Spleen (tissue), 11 donors: Measurements from ENCODE around the gene PSPN. TPM values are rescaled to one million over a fixed set of nuclear protein-coding genes. Genes with fewer than 3 reads are reported as not detected.

Experiments used
- DNase-seq: peaks from one replicate; pipeline ENCODE4 v3.0.0-alpha.2; 2020
- H3K27ac ChIP-seq, 8 donors: fragments of 200-600 bp; sonication (generic) in 7 of 8; 1 replicate in 4 of 8; 2 replicates in 4 of 8; pipeline versions ENCODE4 v1.5.0 to v1.8.0; 2016 to 2021; ENCODE audit warnings: inconsistent platforms in 4 of 8, mild to moderate bottlenecking in 4 of 8, moderate library complexity in 1 of 8
- H3K27me3 ChIP-seq, 7 donors: fragments of 200-600 bp; sonication (generic) in 6 of 7; replicated peaks in 1 of 7; 1 replicate in 4 of 7; 2 replicates in 3 of 7; pipeline versions ENCODE4 v1.5.0 to v1.8.0; 2016 to 2021; ENCODE audit warnings: inconsistent platforms in 3 of 7, mild to moderate bottlenecking in 1 of 7
- H3K36me3 ChIP-seq, 6 donors: fragments of 200-600 bp; sonication (generic) in 5 of 6; 1 replicate in 4 of 6; 2 replicates in 2 of 6; pipeline versions ENCODE4 v1.5.0 to v1.8.0; 2016 to 2021; ENCODE audit warnings: inconsistent platforms in 2 of 6
- H3K4me1 ChIP-seq, 6 donors: fragments of 200-600 bp; sonication (generic) in 5 of 6; 1 replicate in 3 of 6; 2 replicates in 3 of 6; pipeline versions ENCODE4 v1.5.0 to v1.8.0; 2016 to 2021; ENCODE audit warnings: inconsistent platforms in 3 of 6
- H3K4me3 ChIP-seq, 8 donors: fragments of 200-600 bp; sonication (generic) in 7 of 8; 1 replicate in 4 of 8; 2 replicates in 4 of 8; pipeline versions ENCODE4 v1.5.0 to v1.8.0; 2016 to 2021; ENCODE audit warnings: inconsistent platforms in 4 of 8, mild to moderate bottlenecking in 4 of 8, moderate library complexity in 2 of 8
- H3K9me3 ChIP-seq, 8 donors: fragments of 200-600 bp; sonication (generic) in 7 of 8; 1 replicate in 4 of 8; 2 replicates in 4 of 8; pipeline versions ENCODE4 v1.5.0 to v1.8.0; 2016 to 2021; ENCODE audit warnings: inconsistent platforms in 4 of 8
- CTCF ChIP-seq, 11 experiments: fragments of 200-600 bp in 7 of 11; fragments of 450-650 bp in 4 of 11; sonication (generic) in 4 of 11; IDR thresholded peaks in 8 of 11; conservative IDR thresholded peaks in 3 of 11; 1 replicate in 7 of 11; 2 replicates in 4 of 11; pipeline versions ENCODE4 v1.4.0 to v1.8.0; 2016 to 2021; ENCODE audit warnings: antibody characterized with exemption in 11 of 11, inconsistent platforms in 4 of 11, mild to moderate bottlenecking in 1 of 11
- POLR2A ChIP-seq, 3 donors: fragments of 450-650 bp; IDR thresholded peaks; one replicate each; pipeline ENCODE4 v1.5.1; 2017; ENCODE audit warnings: antibody characterized with exemption in 3 of 3, mild to moderate bottlenecking in 1 of 3
- POLR2AphosphoS5 ChIP-seq, 3 donors: sonication (generic); formaldehyde crosslinking; IDR thresholded peaks; one replicate each; pipeline ENCODE4 v1.5.1; 2017; ENCODE audit warnings: antibody characterized with exemption in 3 of 3
- WGBS, 5 donors: extraction: QIAGEN DNeasy Blood & Tissue Kit in 3 of 5; methylation state at CpG; one replicate each; pipeline versions ENCODE4 v1.1.5 to v1.1.7; 2013 to 2018; 5-methylcytosine and 5-hydroxymethylcytosine counted together
- intact Hi-C: fragments of 100-400 bp; cut with DNase I; formaldehyde crosslinking; loops from one replicate; pipeline ENCODE4 v1.15.0; 2023; ENCODE audit warnings: low total_unique reads
- microRNA-seq, 3 donors: library from miRNA; unstranded; fragments of <30 nt; microRNA quantifications; one replicate each; pipeline versions ENCODE4 to v1.1.0, GENCODE V29; 2019 to 2020
- polyA plus RNA-seq, 3 donors: library from polyadenylated mRNA; stranded (reverse); fragments of 200-250 nt; gene quantifications; one replicate each; pipeline ENCODE4 v1.2.1, GENCODE V29; 2013
- small RNA-seq, 4 donors: library from RNA; depleted of rRNA; stranded (forward); fragments of <200 nt; gene quantifications; one replicate each; pipeline ENCODE3, GENCODE V24; 2016
- total RNA-seq, 7 donors: library from RNA; depleted of rRNA in 3 of 7; stranded (reverse); fragments of >200 nt in 3 of 7; fragmentation: NEBNext Ultra II Directional in 4 of 7; extraction: Animal tissue kit (Norgen Biotek cat#: 25700) in 4 of 7; gene quantifications; one replicate each; pipeline versions ENCODE4 v1.1.0 to v1.2.1, GENCODE V29; 2016 to 2021
- donor health status: healthy with polysubstance abuse.
- donor health status: DM: no; HTN: no; CAD: no; lungs with moderate emphysema.
- donor health status: DM: no; HTN: no; CAD: no.
- donor health status: Bipolar disorder and iron deficiency.
- donor health status: healthy.
- donor health status: DM: no; HTN: no; CAD: no.
- donor health status: DM: yes; HTN: yes; CAD: no.

Gene PSPN
- total and polyA plus RNA-seq, 10 donors = 0.43 to 2.2 (median 1.5) TPM

- Histone ChIP-seq H3K4me1 (no peaks in the 10 kb centered on the region), H3K36me3 (no peaks in the 10 kb centered on the region), H3K4me3 (no peak overlapping the region), H3K9me3 (no peaks in the 10 kb centered on the region), H3K27me3 (peaks cover 0 to 11% (median 0%) of the 10 kb centered on the region in 7 donors), H3K27ac (no peak overlapping the region)
- TF ChIP-seq POLR2A (IDR thresholded peaks at IDR 0.05) = no peak
- no peak for TF ChIP-seq CTCF (IDR thresholded peaks at IDR 0.05 in 8 of 11, conservative IDR thresholded peaks at IDR 0.05 in 3 of 11)
- no peak for TF ChIP-seq POLR2AphosphoS5 (IDR thresholded peaks at IDR 0.05)
- WGBS, 5 donors = 64 to 85% (median 75%) methylated on average over 4 of the region's 4 CpGs
- no peak for DNase-seq
- intact Hi-C loops = no loop called here
These were observed 50.1 kb downstream of the PSPN start for GRCh38 chr19:6325614-6326013.

Small RNA genes lying within 50 kb of the gene (microRNA-seq; reads per million reads assigned to microRNA genes)
- 2.0 to 21.0 (median 15.9) reads per million in 3 donors for gene MIR3940
- gene MIR6790 = 0 reads per million in 3 donors
- 0.57 to 1.1 (median 0.72) reads per million in 3 donors for gene MIR6885

Small RNA genes lying within 50 kb of the gene (small RNA-seq; reads per million reads assigned to genes)
- gene MIR6790 (0 to 0.08 (median 0) reads per million in 4 donors), gene MIR6885 (0 to 0.14 (median 0) reads per million in 4 donors)

Other genes with a start within 250 kb of the PSPN start
- not detected for gene ACSBG2, start 240.3 kb downstream of the PSPN start, total RNA-seq
- under 1 TPM in 1 of 3 donors, not detected in 2; 0.22 TPM for gene ACSBG2, start 240.3 kb downstream of the PSPN start, polyA plus RNA-seq
- 10 to 100 TPM; 18.9 to 57.2 (median 41.3) TPM for gene MLLT1, start 96.0 kb downstream of the PSPN start, total RNA-seq
- 10 to 100 TPM; 10.1 to 20.6 (median 15.0) TPM for gene MLLT1, start 96.0 kb downstream of the PSPN start, polyA plus RNA-seq
- under 1 TPM in 2 of 7 donors, not detected in 5; 0.23 to 0.66 TPM for gene ACER1, start 42.3 kb downstream of the PSPN start, total RNA-seq
- gene ACER1, start 42.3 kb downstream of the PSPN start, polyA plus RNA-seq = under 1 TPM; 0.11 to 0.19 (median 0.12) TPM
- 10 to 100 TPM; 45.3 to 68.6 (median 53.7) TPM for gene CLPP, start 14.4 kb downstream of the PSPN start, total RNA-seq
- gene CLPP, start 14.4 kb downstream of the PSPN start, polyA plus RNA-seq = 10 to 100 TPM; 43.6 to 66.4 (median 55.9) TPM
- gene ALKBH7, start 3.1 kb downstream of the PSPN start, total RNA-seq = 10 to 100 TPM; 35.5 to 50.6 (median 42.5) TPM
- gene ALKBH7, start 3.1 kb downstream of the PSPN start, polyA plus RNA-seq = 10 to 100 TPM; 64.6 to 80.3 (median 68.3) TPM
- gene GTF2F1, start 17.2 kb upstream of the PSPN start, total RNA-seq = 10 to 100 TPM; 35.1 to 51.4 (median 42.3) TPM
- 10 to 100 TPM; 28.3 to 43.7 (median 35.2) TPM for gene GTF2F1, start 17.2 kb upstream of the PSPN start, polyA plus RNA-seq
- gene KHSRP, start 48.9 kb upstream of the PSPN start, total RNA-seq = 100 to 1,000 TPM in 6 of 7 donors, 10 to 100 TPM in 1; 89.4 to 174 (median 155) TPM
- 100 to 1,000 TPM in 1 of 3 donors, 10 to 100 TPM in 2; 35.8 to 139 (median 55.3) TPM for gene KHSRP, start 48.9 kb upstream of the PSPN start, polyA plus RNA-seq
- under 1 TPM in 1 of 7 donors, not detected in 6; 0.58 TPM for gene SLC25A41, start 57.8 kb upstream of the PSPN start, total RNA-seq
- under 1 TPM; 0.18 to 0.77 (median 0.35) TPM for gene SLC25A41, start 57.8 kb upstream of the PSPN start, polyA plus RNA-seq
- gene SLC25A23, start 83.9 kb upstream of the PSPN start, total RNA-seq = 10 to 100 TPM; 14.9 to 39.6 (median 19.6) TPM
- 10 to 100 TPM in 2 of 3 donors, 1 to 10 TPM in 1; 7.5 to 11.4 (median 10.5) TPM for gene SLC25A23, start 83.9 kb upstream of the PSPN start, polyA plus RNA-seq
- gene CRB3, start 88.3 kb upstream of the PSPN start, total RNA-seq = 1 to 10 TPM in 5 of 7 donors, not detected in 2; 1.1 to 2.0 (median 1.3) TPM
- 1 to 10 TPM; 1.0 to 1.5 (median 1.1) TPM for gene CRB3, start 88.3 kb upstream of the PSPN start, polyA plus RNA-seq
- 10 to 100 TPM; 39.3 to 70.9 (median 58.5) TPM for gene DENND1C, start 105.9 kb upstream of the PSPN start, total RNA-seq
- gene DENND1C, start 105.9 kb upstream of the PSPN start, polyA plus RNA-seq = 10 to 100 TPM; 36.8 to 67.1 (median 65.1) TPM
- 10 to 100 TPM; 11.4 to 23.8 (median 20.7) TPM for gene TUBB4A, start 126.4 kb upstream of the PSPN start, total RNA-seq
- 1 to 10 TPM; 1.7 to 7.2 (median 2.0) TPM for gene TUBB4A, start 126.4 kb upstream of the PSPN start, polyA plus RNA-seq
- 1 to 10 TPM in 6 of 7 donors, under 1 TPM in 1; 0.72 to 4.1 (median 3.3) TPM for gene TNFSF9, start 155.1 kb upstream of the PSPN start, total RNA-seq
- gene TNFSF9, start 155.1 kb upstream of the PSPN start, polyA plus RNA-seq = 1 to 10 TPM; 1.5 to 3.1 (median 2.7) TPM
- gene CD70, start 215.2 kb upstream of the PSPN start, total RNA-seq = 1 to 10 TPM in 6 of 7 donors, under 1 TPM in 1; 0.69 to 7.3 (median 3.0) TPM
- gene CD70, start 215.2 kb upstream of the PSPN start, polyA plus RNA-seq = 1 to 10 TPM; 3.6 to 6.6 (median 3.9) TPM